Measurements from ENCODE around the gene ADAP2. TPM values are rescaled to one million over a fixed set of nuclear protein-coding genes. Genes with fewer than 3 reads are reported as not detected.

The ADAP2 gene
- total and polyA plus RNA-seq, 2 of the 8 experiments (the other 6 are each of a cell fraction or from before 2014, with no cell fraction given) = 0.76 to 1.1 TPM

- CTCF ChIA-PET (ENCODE audit: partially characterized antibody) = interaction anchor here (1.1 kb wide), 1 partner anchor 23 kb away, joined by 3 read pairs; no protein-coding TSS in a partner anchor
- no peak for FAIRE-seq
- no peak for TF ChIP-seq NANOG (IDR thresholded peaks at IDR 0.05; ENCODE audit: insufficient read depth, low read depth, low read length, poor library complexity, severe bottlenecking)
- TF ChIP-seq SRF (IDR thresholded peaks at IDR 0.05; ENCODE audit: low read depth, low read length) = no peak
- TF ChIP-seq BCL11A (IDR thresholded peaks at IDR 0.05; ENCODE audit: low read depth in 2 of 2, low read length in 2 of 2) = no peak
- no peak for TF ChIP-seq ASH2L (IDR thresholded peaks at IDR 0.05; ENCODE audit: low read length)
- no peak for TF ChIP-seq HDAC2 (IDR thresholded peaks at IDR 0.05; ENCODE audit: borderline replicate concordance in 1 of 2, low read depth in 2 of 2, low read length in 2 of 2)
- no peak for TF ChIP-seq SP4 (IDR thresholded peaks at IDR 0.05; ENCODE audit: low read length)
- no peak for TF ChIP-seq KDM5A (IDR thresholded peaks at IDR 0.05; ENCODE audit: low read length)
- no peak for TF ChIP-seq SP2 (IDR thresholded peaks at IDR 0.05; ENCODE audit: low read length)
- no peak for TF ChIP-seq EP300 (IDR thresholded peaks at IDR 0.05; ENCODE audit: borderline replicate concordance in 1 of 2, low read depth in 2 of 2, low read length in 2 of 2)
- no peak for TF ChIP-seq EZH2 (IDR thresholded peaks at IDR 0.05; ENCODE audit: low read depth, low read length, severe bottlenecking)
- no peak for TF ChIP-seq ZNF274 (IDR thresholded peaks at IDR 0.05; ENCODE audit: borderline replicate concordance, extremely low read depth, low read length)
Observed at GRCh38 chr17:30920683-30921543, 832 bp upstream of the ADAP2 start.

More at GRCh38 chr17:30920683-30921543, 832 bp upstream of the ADAP2 start:
- H2BK20ac ChIP-seq (ENCODE audit: low read length) = no peak overlapping the region
- H2BK15ac ChIP-seq (ENCODE audit: low read length) = no peak overlapping the region
- H2AFZ ChIP-seq (ENCODE audit: low read length) = peak overlapping the region; percentile 43; the same call in 1 of the 2 replicates
- H3K4me2 ChIP-seq (ENCODE audit: insufficient read depth in 1 of 2, low read depth in 2 of 2, low read length in 2 of 2) = peak overlapping the region; percentile 85 to 88
- H2AK5ac ChIP-seq (ENCODE audit: low read depth, low read length) = no peak overlapping the region
- no peak overlapping the region for H4K8ac ChIP-seq (ENCODE audit: extremely low read depth, insufficient read depth, low read length)
- POLR2A ChIA-PET (ENCODE audit: partially characterized antibody) = interaction anchor here (1.0 to 1.5 kb wide), 2 partner anchors 50 to 96 kb away, joined by 3 to 4 read pairs; partner anchors contain the start of genes CRLF3 and RNF135
- H3K79me1 ChIP-seq (ENCODE audit: low read depth, low read length) = no peaks in the 10 kb centered on the region
- no peak overlapping the region for H3K56ac ChIP-seq (replicated peaks; ENCODE audit: insufficient read length, low read depth, low read length)
- H3K4me1 ChIP-seq (replicated peaks in 1 of 4; ENCODE audit: control insufficient read depth in 3 of 4, insufficient read depth in 4 of 4, low read length in 3 of 4) = peaks cover 0 to 11% (median 5%) of the 10 kb centered on the region in 4 experiments; a peak in 4 of 7 replicates
- H4K5ac ChIP-seq (ENCODE audit: insufficient read length, low read depth, low read length) = no peak overlapping the region
- H2BK12ac ChIP-seq (ENCODE audit: low read depth, low read length) = no peak overlapping the region
- DNase-seq (ENCODE audit: low read depth in 1 of 2, low spot score in 2 of 2) = no peak
- 0 out of 4 replicates have a peak, but pooled peaks cover 0 to 3% of the 10 kb centered on the region in 2 experiments for H3K79me2 ChIP-seq (ENCODE audit: control insufficient read depth in 1 of 2, insufficient read depth in 2 of 2, low read length in 2 of 2)
- no peaks in the 10 kb centered on the region for H4K20me1 ChIP-seq (replicated peaks in 1 of 2; ENCODE audit: control insufficient read depth in 1 of 2, insufficient read depth in 2 of 2, low read length in 2 of 2)
- H3K9ac ChIP-seq (replicated peaks in 1 of 4; ENCODE audit: extremely low read depth in 1 of 4, low read depth in 3 of 4, low read length in 3 of 4) = no peak overlapping the region
- H3K27me3 ChIP-seq (replicated peaks in 1 of 4; ENCODE audit: control insufficient read depth in 3 of 4, extremely low read depth in 1 of 4, insufficient read depth in 3 of 4, low read length in 3 of 4) = peaks cover 16 to 42% (median 34%) of the 10 kb centered on the region in 4 experiments
- no peak overlapping the region for H3K14ac ChIP-seq (ENCODE audit: insufficient read length)
- no peak overlapping the region for H3K4ac ChIP-seq (replicated peaks; ENCODE audit: insufficient read length, low read depth, low read length)
- 86% methylated on average over 11 of the region's 11 CpGs; no CpG with 5 or more reads in 1 of the 2 experiments for WGBS, 2 experiments (ENCODE audit: extremely low coverage in 1 of 2, insufficient coverage in 1 of 2, insufficient read length in 1 of 2, insufficient replicate concordance in 2 of 2, low coverage in 1 of 2, low lambda C conversion rate in 2 of 2, missing lambda C conversion rate in 1 of 2)
- H3K23ac ChIP-seq (ENCODE audit: insufficient read length) = no peak overlapping the region
- H2BK120ac ChIP-seq (replicated peaks; ENCODE audit: low read depth, low read length) = no peak overlapping the region
- H3K36me3 ChIP-seq (ENCODE audit: control insufficient read depth in 2 of 4, insufficient read depth in 4 of 4, low read length in 3 of 4) = no peaks in the 10 kb centered on the region
- peaks cover 6% of the 10 kb centered on the region for H3K23me2 ChIP-seq (ENCODE audit: low read depth, low read length)
- no peak overlapping the region for H3K18ac ChIP-seq (ENCODE audit: extremely low read depth, low read length)
- no peaks in the 10 kb centered on the region for H3K9me3 ChIP-seq (ENCODE audit: insufficient read depth in 2 of 2, low read depth in 1 of 2, low read length in 1 of 2)
- no peak overlapping the region; the same call in 1 of the 2 replicates for H2BK5ac ChIP-seq (ENCODE audit: low read depth, low read length)
- no peak overlapping the region for H3K27ac ChIP-seq (ENCODE audit: low read depth, low read length)
- H4K91ac ChIP-seq (replicated peaks; ENCODE audit: insufficient read length, low read length) = peak overlapping the region; percentile 38
- peak overlapping the region in 3 of 4 experiments; percentile 21 to 61 (median 38); a peak in 3 of 8 replicates for H3K4me3 ChIP-seq (ENCODE audit: extremely low read depth in 1 of 4, insufficient read depth in 2 of 4, low read depth in 3 of 4, low read length in 4 of 4)

All from H1 (cell line).